Thyroid gland (tissue), 4 donors: ENCODE measurements around the gene PRKCH. TPM values are rescaled to one million over a fixed set of nuclear protein-coding genes. Genes with fewer than 3 reads are reported as not detected.

Experiments used
- DNase-seq, 2 donors: peaks; one replicate each; pipeline ENCODE4 v3.0.0-alpha.2; 2019
- H3K27ac ChIP-seq, 3 donors: fragments of 200-600 bp; sonication (generic); 1 replicate in 2 of 3; 2 replicates in 1 of 3; pipeline ENCODE4 v1.5.1; 2016 to 2019; ENCODE audit warnings: mild to moderate bottlenecking in 1 of 3, moderate library complexity in 1 of 3
- H3K27me3 ChIP-seq: fragments of 200-600 bp; sonication (generic); one replicate; pipeline ENCODE4 v1.5.1; 2019
- H3K36me3 ChIP-seq, 2 donors: fragments of 200-600 bp; sonication (generic); one replicate each; pipeline ENCODE4 v1.5.1; 2016 to 2019
- H3K4me1 ChIP-seq, 2 donors: fragments of 200-600 bp; sonication (generic); one replicate each; pipeline ENCODE4 v1.5.1; 2017 to 2019
- H3K4me3 ChIP-seq, 3 donors: fragments of 200-600 bp; sonication (generic); replicated peaks in 1 of 3; 1 replicate in 2 of 3; 2 replicates in 1 of 3; pipeline ENCODE4 v1.5.1; 2016; ENCODE audit warnings: mild to moderate bottlenecking in 1 of 3
- H3K9me3 ChIP-seq: fragments of 200-600 bp; sonication (generic); one replicate; pipeline ENCODE4 v1.5.1; 2017
- POLR2A ChIP-seq, 2 donors: fragments of 450-650 bp; IDR thresholded peaks; one replicate each; pipeline ENCODE4 v1.6.1; 2017; ENCODE audit warnings: antibody characterized with exemption in 2 of 2, mild to moderate bottlenecking in 2 of 2, moderate library complexity in 1 of 2
- WGBS, 2 donors: methylation state at CpG; one replicate each; pipeline ENCODE4 v1.1.5; 2017; 5-methylcytosine and 5-hydroxymethylcytosine counted together
- intact Hi-C: fragments of 100-400 bp; cut with DNase I; formaldehyde crosslinking; loops from one replicate; pipeline ENCODE4 v1.15.1; 2023
- total RNA-seq, 4 donors: library from RNA; depleted of rRNA; stranded (reverse); fragments of >200 nt; gene quantifications; one replicate each; pipeline ENCODE4 v1.2.3, GENCODE V29; 2016
- TF ChIP-seq, protein P1 (sequence below), 6 experiments: fragments of 200-600 bp in 3 of 6; fragments of 450-650 bp in 3 of 6; sonication (generic) in 3 of 6; IDR thresholded peaks; one replicate each; pipeline ENCODE4 v1.5.1; 2016 to 2019; ENCODE audit warnings: antibody characterized with exemption in 6 of 6, mild to moderate bottlenecking in 2 of 6, inconsistent platforms in 1 of 6, moderate library complexity in 1 of 6

Gene PRKCH
- total RNA-seq, 4 donors from 2014 or later, result 34.0 to 68.7 (median 49.8) TPM

DNA sequence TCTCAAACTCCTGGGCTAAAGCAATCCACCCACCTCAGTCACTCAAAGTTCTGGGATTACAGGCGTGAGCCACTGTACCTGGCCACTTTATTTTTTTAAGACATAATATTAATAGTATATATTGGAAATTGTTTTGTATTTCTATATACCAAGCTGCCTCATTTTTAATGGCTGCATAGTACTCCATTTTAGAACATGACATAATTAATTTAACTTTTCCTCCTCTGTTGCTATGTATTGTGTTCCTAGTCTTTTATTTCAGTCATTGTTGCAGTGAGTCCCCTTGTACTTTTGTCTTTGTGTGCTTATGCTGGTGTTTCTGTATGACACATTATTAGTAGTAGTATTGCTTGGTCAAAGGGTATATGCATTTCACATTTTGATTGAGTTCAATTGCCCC, 138.7 kb downstream of the PRKCH start:
- DNase-seq, result no peak
- no peak for TF ChIP-seq POLR2A (IDR thresholded peaks at IDR 0.05)
- TF ChIP-seq, protein P1, sequence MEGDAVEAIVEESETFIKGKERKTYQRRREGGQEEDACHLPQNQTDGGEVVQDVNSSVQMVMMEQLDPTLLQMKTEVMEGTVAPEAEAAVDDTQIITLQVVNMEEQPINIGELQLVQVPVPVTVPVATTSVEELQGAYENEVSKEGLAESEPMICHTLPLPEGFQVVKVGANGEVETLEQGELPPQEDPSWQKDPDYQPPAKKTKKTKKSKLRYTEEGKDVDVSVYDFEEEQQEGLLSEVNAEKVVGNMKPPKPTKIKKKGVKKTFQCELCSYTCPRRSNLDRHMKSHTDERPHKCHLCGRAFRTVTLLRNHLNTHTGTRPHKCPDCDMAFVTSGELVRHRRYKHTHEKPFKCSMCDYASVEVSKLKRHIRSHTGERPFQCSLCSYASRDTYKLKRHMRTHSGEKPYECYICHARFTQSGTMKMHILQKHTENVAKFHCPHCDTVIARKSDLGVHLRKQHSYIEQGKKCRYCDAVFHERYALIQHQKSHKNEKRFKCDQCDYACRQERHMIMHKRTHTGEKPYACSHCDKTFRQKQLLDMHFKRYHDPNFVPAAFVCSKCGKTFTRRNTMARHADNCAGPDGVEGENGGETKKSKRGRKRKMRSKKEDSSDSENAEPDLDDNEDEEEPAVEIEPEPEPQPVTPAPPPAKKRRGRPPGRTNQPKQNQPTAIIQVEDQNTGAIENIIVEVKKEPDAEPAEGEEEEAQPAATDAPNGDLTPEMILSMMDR (IDR thresholded peaks at IDR 0.05), result no peak
- no peak overlapping the region for H3K27ac ChIP-seq
- intact Hi-C loops, result no loop called here
- H3K36me3 ChIP-seq, result peaks cover 10 to 15% of the 10 kb centered on the region in 2 donors
- no peaks in the 10 kb centered on the region for H3K27me3 ChIP-seq
- H3K9me3 ChIP-seq, result no peaks in the 10 kb centered on the region
- 90 to 100% methylated on average over 1 of the region's 1 CpG for WGBS, 2 donors
- H3K4me3 ChIP-seq, result no peak overlapping the region
- peaks cover 10 to 14% of the 10 kb centered on the region in 2 donors for H3K4me1 ChIP-seq

DNA sequence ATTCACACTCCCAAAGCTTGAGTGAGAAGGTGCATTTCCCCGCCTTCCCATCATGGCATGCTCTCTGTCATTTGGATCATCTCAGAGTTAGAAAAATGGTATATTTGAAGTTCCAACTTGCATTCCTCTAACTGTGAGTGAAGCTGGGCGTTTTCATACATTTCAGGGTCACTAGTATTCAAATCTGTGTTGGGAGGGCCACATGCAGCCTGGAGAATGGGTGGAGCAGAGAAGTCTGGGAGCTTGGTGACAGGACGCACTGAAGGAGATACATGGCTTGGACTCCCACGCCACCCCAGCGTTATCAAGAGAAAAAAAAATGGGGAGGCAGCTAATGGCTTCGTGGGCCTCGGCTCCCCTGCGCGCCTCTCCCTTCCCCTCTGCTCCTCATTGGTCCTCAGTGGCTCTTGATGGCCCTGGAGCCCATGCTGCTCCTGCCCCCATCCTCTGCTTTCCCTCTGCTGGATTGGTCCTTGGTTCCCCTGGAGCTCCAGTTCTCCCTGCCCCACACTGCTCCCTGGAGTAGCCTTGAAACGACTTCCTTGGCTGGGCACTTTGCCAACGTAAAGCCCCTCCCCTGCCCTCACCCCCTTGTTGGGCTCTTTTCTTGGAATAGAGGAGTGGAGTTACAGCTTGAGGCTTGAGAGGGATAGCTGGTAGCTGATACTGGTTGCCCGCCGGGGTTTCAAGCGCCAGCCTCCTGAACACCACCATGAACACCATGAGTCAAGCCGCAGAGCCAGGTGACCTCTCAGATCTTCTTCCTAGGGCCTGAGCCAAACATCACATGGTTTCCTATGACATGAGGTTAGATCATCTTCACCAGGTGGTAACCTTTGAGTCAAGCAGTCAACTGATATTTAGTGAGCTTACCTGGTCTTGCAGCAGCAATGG, 139.6 kb downstream of the PRKCH start:
- no peaks in the 10 kb centered on the region for H3K27me3 ChIP-seq
- H3K27ac ChIP-seq, result no peak overlapping the region
- H3K9me3 ChIP-seq, result no peaks in the 10 kb centered on the region
- peaks cover 10 to 14% of the 10 kb centered on the region in 2 donors for H3K4me1 ChIP-seq
- peaks cover 10 to 15% of the 10 kb centered on the region in 2 donors for H3K36me3 ChIP-seq
- TF ChIP-seq POLR2A (IDR thresholded peaks at IDR 0.05), result no peak
- TF ChIP-seq, protein P1 (IDR thresholded peaks at IDR 0.05), result no peak
- no peak overlapping the region for H3K4me3 ChIP-seq
- DNase-seq, result peak in 1 of 2 donors; percentile 9
- intact Hi-C loops, result no loop called here
- 65 to 74% methylated on average over 15 of the region's 15 CpGs for WGBS, 2 donors

DNA sequence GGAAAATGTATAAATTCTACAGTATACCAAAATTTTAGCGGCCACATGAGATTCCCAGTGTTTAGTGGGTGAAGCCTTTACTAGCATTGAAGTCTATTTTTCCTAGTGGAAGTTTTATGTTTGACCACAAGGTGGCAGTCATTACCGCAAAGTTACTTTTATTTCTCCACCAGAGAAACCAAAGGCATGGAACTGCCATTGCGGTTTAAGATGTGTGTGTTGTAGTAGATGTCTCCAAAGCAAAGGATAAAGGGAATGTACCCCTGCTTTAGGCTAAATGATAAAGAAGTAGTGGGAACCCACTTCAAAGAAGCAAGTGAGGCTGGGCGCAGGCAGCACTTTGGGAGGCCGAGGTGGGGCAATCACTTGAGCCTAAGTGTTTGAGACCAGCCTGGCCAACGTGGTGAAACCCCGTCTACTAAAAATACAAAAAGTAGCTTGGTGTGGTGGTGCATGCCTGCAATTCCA, 140.5 kb downstream of the PRKCH start:
- intact Hi-C loops, result no loop called here
- no peak for TF ChIP-seq POLR2A (IDR thresholded peaks at IDR 0.05)
- TF ChIP-seq, protein P1 (IDR thresholded peaks at IDR 0.05), result peak; percentile 48 to 91 (median 76)
- Histone ChIP-seq H3K27ac (peak overlapping the region in 2 of 3 donors; percentile 53 to 64), H3K27me3 (no peaks in the 10 kb centered on the region), H3K36me3 (peaks cover 10 to 15% of the 10 kb centered on the region in 2 donors), H3K4me1 (peaks cover 10 to 17% of the 10 kb centered on the region in 2 donors), H3K9me3 (no peaks in the 10 kb centered on the region), H3K4me3 (no peak overlapping the region)
- DNase-seq, result peak in 1 of 2 donors; percentile 14
- 24 to 26% methylated on average over 7 of the region's 7 CpGs for WGBS, 2 donors

DNA sequence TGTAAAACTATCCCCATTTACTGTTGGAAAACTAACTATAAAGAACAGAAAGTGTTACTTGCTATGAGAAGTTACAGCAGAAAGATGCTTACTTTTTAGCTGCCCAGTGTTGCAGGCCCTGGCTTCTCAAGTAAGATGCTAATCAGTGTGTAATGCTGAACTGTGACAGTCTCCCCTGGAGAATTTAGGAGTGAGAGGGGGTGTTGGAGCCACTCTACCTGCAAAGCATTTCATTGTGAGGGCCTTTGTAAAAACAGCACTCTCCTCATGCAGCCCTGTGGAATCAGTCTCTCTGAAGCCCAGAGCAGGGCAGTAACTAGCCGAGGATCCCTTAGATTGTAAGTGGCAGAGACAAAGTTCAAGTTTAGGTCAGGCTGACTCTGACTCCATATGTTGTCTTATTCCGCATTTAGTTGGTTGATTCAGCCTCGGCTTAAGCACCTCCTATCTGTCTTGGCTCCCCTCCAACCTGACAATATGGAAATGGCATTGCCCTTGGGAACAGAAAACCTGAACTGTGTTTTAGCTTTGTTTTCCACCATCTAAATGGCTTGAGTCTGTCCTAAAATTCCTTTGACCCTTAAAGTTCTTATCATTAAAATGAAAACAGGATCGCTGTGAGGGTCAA, 141.3 kb downstream of the PRKCH start:
- H3K9me3 ChIP-seq, result no peaks in the 10 kb centered on the region
- intact Hi-C loops, result no loop called here
- H3K27me3 ChIP-seq, result no peaks in the 10 kb centered on the region
- TF ChIP-seq, protein P1 (IDR thresholded peaks at IDR 0.05), result no peak
- no peak for TF ChIP-seq POLR2A (IDR thresholded peaks at IDR 0.05)
- DNase-seq, result peak; percentile 48 to 63
- peaks cover 10 to 24% of the 10 kb centered on the region in 2 donors for H3K4me1 ChIP-seq
- WGBS, 2 donors, result 31 to 36% methylated on average over 4 of the region's 4 CpGs
- no peak overlapping the region for H3K4me3 ChIP-seq
- H3K36me3 ChIP-seq, result peaks cover 6 to 9% of the 10 kb centered on the region in 2 donors
- peak overlapping the region; percentile 47 to 64 (median 53) for H3K27ac ChIP-seq
